Measurements from ENCODE around the gene EPB41L4B. TPM values are rescaled to one million over a fixed set of nuclear protein-coding genes. Genes with fewer than 3 reads are reported as not detected.

Gene EPB41L4B
- total and polyA plus RNA-seq, 2 of the 4 experiments (the other 2 are of a cell fraction), result 0.36 to 0.54 TPM

GRCh38 chr9:109289186-109289585 lies 31.7 kb downstream of the EPB41L4B start:
- TF ChIP-seq USF2 (IDR thresholded peaks at IDR 0.05; ENCODE audit: low read depth, low read length), result no peak
- no peaks in the 10 kb centered on the region for H4K20me1 ChIP-seq (ENCODE audit: insufficient read depth, low read length)
- no peak overlapping the region for H3K27ac ChIP-seq (ENCODE audit: insufficient read depth, low read length)
- no peak overlapping the region for H3K14ac ChIP-seq (replicated peaks; ENCODE audit: low read depth, low read length)
- CTCF ChIA-PET, result no interaction called here
- H2BK20ac ChIP-seq (ENCODE audit: low read depth, low read length), result no peak overlapping the region
- intact Hi-C loops (cut with micrococcal nuclease) (no loop called here), in situ Hi-C loops (cut with MboI; ENCODE audit: low sequenced_read_pairs) (no loop called here), dilution Hi-C loops (cut with HindIII; ENCODE audit: low sequenced_read_pairs, unreplicated experiment) (no loop called here)
- no peak overlapping the region for H2BK120ac ChIP-seq (ENCODE audit: low read depth, low read length)
- no peak overlapping the region for H2AK5ac ChIP-seq (ENCODE audit: low read depth, low read length)
- no peaks in the 10 kb centered on the region for H3K79me1 ChIP-seq (ENCODE audit: low read depth in 1 of 2, low read length in 2 of 2)
- no peak overlapping the region for H4K91ac ChIP-seq (ENCODE audit: insufficient read depth, low read depth, low read length)
- no peak overlapping the region for H2AK9ac ChIP-seq (replicated peaks; ENCODE audit: low read depth, low read length, poor library complexity)
- no peak overlapping the region for H2BK5ac ChIP-seq (ENCODE audit: low read depth, low read length, poor library complexity, severe bottlenecking)
- no peak overlapping the region for H4K5ac ChIP-seq (ENCODE audit: low read depth, low read length)
- DNase-seq (no peak), ATAC-seq (ENCODE audit: low read depth) (no peak)
- no peak overlapping the region for H3K23ac ChIP-seq (ENCODE audit: low read depth, low read length)
- H4K8ac ChIP-seq (ENCODE audit: low read depth in 2 of 2, low read length in 2 of 2), result no peak overlapping the region
- no peak overlapping the region for H3K4ac ChIP-seq (ENCODE audit: low read depth, low read length)
- H3K18ac ChIP-seq (ENCODE audit: low read depth, low read length), result no peak overlapping the region
- no peaks in the 10 kb centered on the region for H3K36me3 ChIP-seq (ENCODE audit: control insufficient read depth, insufficient read depth, low read length)
- no CpG with 5 or more reads among the region's 5 CpGs for WGBS, 2 experiments (ENCODE audit: extremely low coverage in 2 of 2, insufficient read length in 1 of 2)
- H3K56ac ChIP-seq (ENCODE audit: extremely low read depth, insufficient read depth, low read length), result no peak overlapping the region
- H2AFZ ChIP-seq (replicated peaks; ENCODE audit: low read length, poor library complexity), result no peak overlapping the region
- POLR2A ChIA-PET (ENCODE audit: unreplicated experiment), result no interaction called here
- no peak overlapping the region for H2BK15ac ChIP-seq (ENCODE audit: low read depth, low read length)
- H3K4me2 ChIP-seq (ENCODE audit: low read depth, low read length), result no peak overlapping the region
- H3K27me3 ChIP-seq (ENCODE audit: control insufficient read depth, insufficient read depth, low read length), result peaks cover 10% of the 10 kb centered on the region
- peaks cover 2% of the 10 kb centered on the region for H3K4me1 ChIP-seq (ENCODE audit: control insufficient read depth, insufficient read depth, low read length)
- H3K4me3 ChIP-seq (ENCODE audit: insufficient read depth, low read depth, low read length), result no peak overlapping the region
- BruUV-seq (replicated peaks), result no TSS peak
- H3K9me1 ChIP-seq (ENCODE audit: insufficient read depth, low read length), result no peaks in the 10 kb centered on the region
- H3K9ac ChIP-seq (ENCODE audit: low read depth, low read length), result no peak overlapping the region
- no peaks in the 10 kb centered on the region for H3K9me3 ChIP-seq (ENCODE audit: control insufficient read depth, insufficient read depth, low read length)

Measured in IMR-90 (cell line).